Measurements from ENCODE around the gene AGAP1.

DNA sequence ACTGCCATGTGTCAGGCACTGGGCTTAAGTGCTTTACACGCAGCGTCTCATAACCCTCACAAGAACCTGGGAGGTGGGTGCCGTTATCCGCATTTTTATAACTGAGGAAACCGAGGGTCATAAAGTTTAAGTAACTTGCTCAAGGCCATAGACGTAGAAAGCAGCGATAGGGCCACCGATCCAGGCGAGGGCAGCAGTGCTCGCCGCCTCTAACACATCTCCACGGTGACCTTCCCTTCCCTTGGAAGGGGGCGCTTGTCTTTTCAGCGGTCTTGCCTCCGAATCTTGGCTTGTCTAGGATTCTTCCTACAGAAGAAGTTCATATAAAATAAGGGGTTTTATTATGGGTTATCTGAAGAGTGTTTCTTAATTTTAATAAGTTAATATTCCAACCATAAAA lies 487.8 kb downstream of the AGAP1 start:
- TF ChIP-seq, protein P1, sequence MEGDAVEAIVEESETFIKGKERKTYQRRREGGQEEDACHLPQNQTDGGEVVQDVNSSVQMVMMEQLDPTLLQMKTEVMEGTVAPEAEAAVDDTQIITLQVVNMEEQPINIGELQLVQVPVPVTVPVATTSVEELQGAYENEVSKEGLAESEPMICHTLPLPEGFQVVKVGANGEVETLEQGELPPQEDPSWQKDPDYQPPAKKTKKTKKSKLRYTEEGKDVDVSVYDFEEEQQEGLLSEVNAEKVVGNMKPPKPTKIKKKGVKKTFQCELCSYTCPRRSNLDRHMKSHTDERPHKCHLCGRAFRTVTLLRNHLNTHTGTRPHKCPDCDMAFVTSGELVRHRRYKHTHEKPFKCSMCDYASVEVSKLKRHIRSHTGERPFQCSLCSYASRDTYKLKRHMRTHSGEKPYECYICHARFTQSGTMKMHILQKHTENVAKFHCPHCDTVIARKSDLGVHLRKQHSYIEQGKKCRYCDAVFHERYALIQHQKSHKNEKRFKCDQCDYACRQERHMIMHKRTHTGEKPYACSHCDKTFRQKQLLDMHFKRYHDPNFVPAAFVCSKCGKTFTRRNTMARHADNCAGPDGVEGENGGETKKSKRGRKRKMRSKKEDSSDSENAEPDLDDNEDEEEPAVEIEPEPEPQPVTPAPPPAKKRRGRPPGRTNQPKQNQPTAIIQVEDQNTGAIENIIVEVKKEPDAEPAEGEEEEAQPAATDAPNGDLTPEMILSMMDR (IDR thresholded peaks at IDR 0.05), result no peak
- no peak for TF ChIP-seq POLR2AphosphoS5 (IDR thresholded peaks at IDR 0.05; ENCODE audit: insufficient read depth in 1 of 2, low read depth in 1 of 2)

Data from vagina (tissue), 2 donors.